HCT116 (cell line): ENCODE results near the gene CDH4. TPM values are rescaled to one million over a fixed set of nuclear protein-coding genes. Genes with fewer than 3 reads are reported as not detected.

ENCODE experiments used
- CBX3 ChIP-seq: IDR thresholded peaks from 2 replicates; pipeline ENCODE4 v1.6.1; 2012; ENCODE audit warnings: low read depth
- CEBPB ChIP-seq: IDR thresholded peaks from 2 replicates; pipeline ENCODE4 v1.6.1; 2012; ENCODE audit warnings: low read depth
- EGR1 ChIP-seq: IDR thresholded peaks from 2 replicates; pipeline ENCODE4 v1.6.1; 2012; ENCODE audit warnings: low read depth
- ELF1 ChIP-seq: IDR thresholded peaks from 2 replicates; pipeline ENCODE4 v1.6.1; 2012; ENCODE audit warnings: low read depth, borderline replicate concordance
- EZH2phosphoT487 ChIP-seq: fragments of 200-600 bp; IDR thresholded peaks from 2 replicates; pipeline ENCODE4 v1.6.1; 2018; ENCODE audit warnings: antibody characterized with exemption, borderline replicate concordance
- JUND ChIP-seq: IDR thresholded peaks from 2 replicates; pipeline ENCODE4 v1.6.1; 2012
- RAD21 ChIP-seq: IDR thresholded peaks from 2 replicates; pipeline ENCODE4 v1.6.1; 2012; ENCODE audit warnings: low read depth, mild to moderate bottlenecking
- TCF7L2 ChIP-seq: IDR thresholded peaks from 2 replicates; pipeline ENCODE4 v1.7.0; 2011; ENCODE audit warnings: borderline replicate concordance, inconsistent platforms; ENCODE audit not compliant: insufficient read depth, insufficient read length; ENCODE audit errors: extremely low read depth
- total RNA-seq: library from RNA; stranded (reverse); gene quantifications from one replicate; pipeline ENCODE4 v1.2.1, GENCODE V29; 2021; ENCODE audit not compliant: unreplicated experiment
- TF ChIP-seq, protein P1 (sequence below), 3 experiments: fragments of 200-600 bp in 1 of 3; sonication (generic) in 1 of 3; IDR thresholded peaks in 2 of 3; conservative IDR thresholded peaks in 1 of 3; 2 replicates each; pipeline ENCODE4 v1.5.1; 2012 to 2017; ENCODE audit warnings: low read depth in 2 of 3, low read length in 2 of 3, antibody characterized with exemption in 1 of 3, borderline replicate concordance in 1 of 3, control low read depth in 1 of 3, mild to moderate bottlenecking in 1 of 3, mixed read lengths in 1 of 3, mixed run types in 1 of 3, moderate library complexity in 1 of 3; ENCODE audit not compliant: insufficient read depth in 1 of 3
- TF ChIP-seq, protein P2 (sequence below): IDR thresholded peaks from 2 replicates; pipeline ENCODE4 v1.6.1; 2011; ENCODE audit warnings: mild to moderate bottlenecking, low read length, moderate library complexity; ENCODE audit not compliant: insufficient replicate concordance; ENCODE audit errors: extremely low read depth

CDH4 gene
- total RNA-seq, 1 experiment from 2014 or later = not detected

DNA sequence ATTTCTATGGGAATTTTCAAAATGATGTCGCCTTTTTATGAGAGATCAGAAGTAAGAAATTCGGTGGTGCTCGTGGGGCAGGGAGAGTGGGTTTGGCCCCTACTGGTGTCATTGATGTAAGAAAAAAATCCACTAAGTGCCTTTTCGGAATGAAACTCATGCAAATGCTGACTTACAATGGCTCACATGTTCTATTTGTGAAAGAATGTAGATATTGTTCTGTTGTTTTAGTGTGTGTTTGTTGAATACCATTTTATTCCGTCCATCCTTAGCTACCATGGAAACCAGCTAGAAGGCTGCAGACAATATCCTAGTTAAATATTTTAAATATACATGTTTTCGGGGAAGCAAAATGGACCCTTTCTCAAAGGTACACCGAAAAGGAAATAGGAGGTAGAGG lies 508.7 kb downstream of the CDH4 start (continued):
- TF ChIP-seq, protein P1, sequence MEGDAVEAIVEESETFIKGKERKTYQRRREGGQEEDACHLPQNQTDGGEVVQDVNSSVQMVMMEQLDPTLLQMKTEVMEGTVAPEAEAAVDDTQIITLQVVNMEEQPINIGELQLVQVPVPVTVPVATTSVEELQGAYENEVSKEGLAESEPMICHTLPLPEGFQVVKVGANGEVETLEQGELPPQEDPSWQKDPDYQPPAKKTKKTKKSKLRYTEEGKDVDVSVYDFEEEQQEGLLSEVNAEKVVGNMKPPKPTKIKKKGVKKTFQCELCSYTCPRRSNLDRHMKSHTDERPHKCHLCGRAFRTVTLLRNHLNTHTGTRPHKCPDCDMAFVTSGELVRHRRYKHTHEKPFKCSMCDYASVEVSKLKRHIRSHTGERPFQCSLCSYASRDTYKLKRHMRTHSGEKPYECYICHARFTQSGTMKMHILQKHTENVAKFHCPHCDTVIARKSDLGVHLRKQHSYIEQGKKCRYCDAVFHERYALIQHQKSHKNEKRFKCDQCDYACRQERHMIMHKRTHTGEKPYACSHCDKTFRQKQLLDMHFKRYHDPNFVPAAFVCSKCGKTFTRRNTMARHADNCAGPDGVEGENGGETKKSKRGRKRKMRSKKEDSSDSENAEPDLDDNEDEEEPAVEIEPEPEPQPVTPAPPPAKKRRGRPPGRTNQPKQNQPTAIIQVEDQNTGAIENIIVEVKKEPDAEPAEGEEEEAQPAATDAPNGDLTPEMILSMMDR (IDR thresholded peaks at IDR 0.05 in 2 of 3, conservative IDR thresholded peaks at IDR 0.05 in 1 of 3; ENCODE audit: borderline replicate concordance in 1 of 3, insufficient read depth in 1 of 3, low read depth in 2 of 3, low read length in 2 of 3) = no peak
- TF ChIP-seq RAD21 (no peak), JUND (no peak), CBX3 (no peak), ELF1 (no peak), CEBPB (no peak), EGR1 (no peak), EZH2phosphoT487 (no peak), TCF7L2 (no peak)
- TF ChIP-seq, protein P2, sequence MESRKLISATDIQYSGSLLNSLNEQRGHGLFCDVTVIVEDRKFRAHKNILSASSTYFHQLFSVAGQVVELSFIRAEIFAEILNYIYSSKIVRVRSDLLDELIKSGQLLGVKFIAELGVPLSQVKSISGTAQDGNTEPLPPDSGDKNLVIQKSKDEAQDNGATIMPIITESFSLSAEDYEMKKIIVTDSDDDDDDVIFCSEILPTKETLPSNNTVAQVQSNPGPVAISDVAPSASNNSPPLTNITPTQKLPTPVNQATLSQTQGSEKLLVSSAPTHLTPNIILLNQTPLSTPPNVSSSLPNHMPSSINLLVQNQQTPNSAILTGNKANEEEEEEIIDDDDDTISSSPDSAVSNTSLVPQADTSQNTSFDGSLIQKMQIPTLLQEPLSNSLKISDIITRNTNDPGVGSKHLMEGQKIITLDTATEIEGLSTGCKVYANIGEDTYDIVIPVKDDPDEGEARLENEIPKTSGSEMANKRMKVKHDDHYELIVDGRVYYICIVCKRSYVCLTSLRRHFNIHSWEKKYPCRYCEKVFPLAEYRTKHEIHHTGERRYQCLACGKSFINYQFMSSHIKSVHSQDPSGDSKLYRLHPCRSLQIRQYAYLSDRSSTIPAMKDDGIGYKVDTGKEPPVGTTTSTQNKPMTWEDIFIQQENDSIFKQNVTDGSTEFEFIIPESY = no peak
